HUES48 (cell line): ENCODE results near the gene SLC16A4.

Experiments
- H3K27ac ChIP-seq: one replicate; pipeline ENCODE4 v1.7.0; 2013; ENCODE audit warnings: low read depth, low read length, inconsistent platforms
- H3K27me3 ChIP-seq: 2 replicates; pipeline ENCODE4 v1.6.1; 2013; ENCODE audit warnings: mild to moderate bottlenecking, low read length; ENCODE audit not compliant: control insufficient read depth, insufficient read depth
- H3K36me3 ChIP-seq: 2 replicates; pipeline ENCODE4 v1.6.1; 2013; ENCODE audit warnings: low read length; ENCODE audit not compliant: control insufficient read depth, insufficient read depth
- H3K4me1 ChIP-seq: 2 replicates; pipeline ENCODE4 v1.6.1; 2013; ENCODE audit warnings: mild to moderate bottlenecking, low read length; ENCODE audit not compliant: control insufficient read depth, insufficient read depth
- H3K4me3 ChIP-seq: 2 replicates; pipeline ENCODE4 v1.5.1; 2013; ENCODE audit warnings: mild to moderate bottlenecking, low read depth, low read length
- H3K9ac ChIP-seq: 2 replicates; pipeline ENCODE4 v1.6.1; 2013; ENCODE audit warnings: mild to moderate bottlenecking, low read depth, low read length, moderate library complexity
- H3K9me3 ChIP-seq: 2 replicates; pipeline ENCODE4 v1.6.1; 2013; ENCODE audit warnings: low read length; ENCODE audit not compliant: control insufficient read depth, insufficient read depth

Gene SLC16A4

DNA sequence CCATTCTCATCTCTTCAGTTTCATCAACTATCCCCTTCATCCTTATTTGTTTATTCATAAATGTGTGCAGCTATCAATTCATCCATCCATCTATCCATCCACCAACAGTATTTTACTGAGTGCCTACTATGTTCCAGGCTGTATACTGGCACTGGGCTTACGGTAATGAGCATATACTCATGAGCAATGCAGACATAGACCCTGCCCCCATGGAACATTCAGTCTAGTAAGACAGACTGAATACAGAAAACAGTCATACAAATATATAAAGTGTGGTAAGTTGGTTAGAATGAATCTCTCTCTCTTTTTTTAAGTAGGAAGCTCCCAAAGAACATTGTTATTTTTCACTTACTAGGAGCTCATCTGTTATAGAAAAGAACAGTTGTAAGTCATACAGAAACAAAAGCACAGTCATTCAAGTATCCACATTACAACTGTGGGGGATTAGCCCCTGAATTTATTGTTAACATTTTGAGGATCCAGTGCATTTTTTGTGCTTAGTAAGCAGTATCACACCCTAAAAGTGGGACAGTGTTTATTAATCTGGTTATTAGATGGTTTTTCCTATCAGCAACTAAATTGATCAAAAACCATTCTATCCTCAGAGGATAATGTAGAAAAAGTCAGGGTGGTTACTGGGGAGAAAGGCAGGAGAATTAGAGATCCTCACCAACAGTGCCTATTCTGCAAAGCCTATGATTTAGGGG, 3.6 kb downstream of the SLC16A4 start:
- Histone ChIP-seq H3K27ac (no peak overlapping the region), H3K27me3 (no peaks in the 10 kb centered on the region), H3K4me3 (no peak overlapping the region), H3K36me3 (peaks cover 11% of the 10 kb centered on the region), H3K9ac (no peak overlapping the region), H3K4me1 (peaks cover 17% of the 10 kb centered on the region), H3K9me3 (no peaks in the 10 kb centered on the region)

DNA sequence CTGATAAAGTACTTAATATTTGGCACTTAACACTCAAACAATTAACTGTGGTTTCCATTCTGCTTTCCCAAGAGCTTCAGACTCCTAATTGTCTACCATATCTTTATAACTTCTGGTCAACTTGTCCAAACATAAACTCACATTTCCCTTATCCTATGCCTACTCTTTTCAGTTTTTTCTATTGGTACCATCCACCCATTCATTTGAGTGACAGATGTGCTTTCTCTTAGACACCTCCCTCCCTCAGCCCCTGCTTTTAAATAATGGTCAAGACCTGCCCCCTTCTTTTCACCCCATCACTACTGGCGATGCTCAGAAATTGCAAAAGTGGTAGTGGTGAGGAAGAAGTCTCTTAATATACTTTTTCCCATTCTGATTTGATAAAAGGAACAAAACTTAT, 5.5 kb downstream of the SLC16A4 start:
- Histone ChIP-seq H3K9ac (no peak overlapping the region), H3K4me1 (peaks cover 7% of the 10 kb centered on the region), H3K4me3 (no peak overlapping the region), H3K27me3 (no peaks in the 10 kb centered on the region), H3K36me3 (peaks cover 11% of the 10 kb centered on the region), H3K27ac (no peak overlapping the region), H3K9me3 (no peaks in the 10 kb centered on the region)

DNA sequence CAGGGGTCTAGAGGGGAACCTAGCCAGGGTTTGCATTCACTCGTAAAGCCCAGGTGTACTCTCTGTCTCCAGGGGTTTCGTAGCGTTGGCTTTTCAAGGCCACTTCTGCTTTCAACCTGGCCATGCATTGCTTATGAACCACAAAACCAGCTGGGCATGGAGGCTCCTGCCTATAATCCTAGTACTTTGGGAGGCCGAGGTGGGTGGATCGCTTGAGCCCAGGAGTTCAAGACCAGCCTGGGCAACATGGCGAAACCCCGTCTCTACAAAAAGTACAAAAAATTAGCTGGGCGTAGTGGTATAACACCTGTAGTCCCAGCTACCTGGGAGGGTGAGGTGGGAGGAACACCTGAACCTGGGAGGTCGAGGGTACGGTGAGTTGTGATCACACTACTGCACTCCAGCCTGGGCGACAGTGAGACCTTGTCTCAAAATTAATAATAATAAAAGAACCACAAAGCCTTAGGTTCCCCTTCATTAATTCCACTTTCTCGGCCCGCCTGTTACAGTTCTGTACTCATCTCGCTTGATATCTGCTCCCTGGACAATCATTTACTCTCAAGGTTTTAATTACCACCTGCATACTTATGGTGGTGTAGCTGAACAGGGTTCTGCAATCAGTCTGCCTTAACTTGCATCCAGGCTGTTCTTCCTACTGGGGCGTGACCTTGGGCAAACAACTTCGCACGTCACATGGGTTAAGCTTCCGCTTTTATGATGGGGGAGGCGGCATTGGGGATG, 6.1 kb downstream of the SLC16A4 start:
- Histone ChIP-seq H3K27ac (no peak overlapping the region), H3K36me3 (peaks cover 13% of the 10 kb centered on the region), H3K4me3 (no peak overlapping the region), H3K4me1 (peaks cover 4% of the 10 kb centered on the region; the same call in 1 of the 2 replicates), H3K9me3 (no peaks in the 10 kb centered on the region), H3K27me3 (no peaks in the 10 kb centered on the region), H3K9ac (no peak overlapping the region)

DNA sequence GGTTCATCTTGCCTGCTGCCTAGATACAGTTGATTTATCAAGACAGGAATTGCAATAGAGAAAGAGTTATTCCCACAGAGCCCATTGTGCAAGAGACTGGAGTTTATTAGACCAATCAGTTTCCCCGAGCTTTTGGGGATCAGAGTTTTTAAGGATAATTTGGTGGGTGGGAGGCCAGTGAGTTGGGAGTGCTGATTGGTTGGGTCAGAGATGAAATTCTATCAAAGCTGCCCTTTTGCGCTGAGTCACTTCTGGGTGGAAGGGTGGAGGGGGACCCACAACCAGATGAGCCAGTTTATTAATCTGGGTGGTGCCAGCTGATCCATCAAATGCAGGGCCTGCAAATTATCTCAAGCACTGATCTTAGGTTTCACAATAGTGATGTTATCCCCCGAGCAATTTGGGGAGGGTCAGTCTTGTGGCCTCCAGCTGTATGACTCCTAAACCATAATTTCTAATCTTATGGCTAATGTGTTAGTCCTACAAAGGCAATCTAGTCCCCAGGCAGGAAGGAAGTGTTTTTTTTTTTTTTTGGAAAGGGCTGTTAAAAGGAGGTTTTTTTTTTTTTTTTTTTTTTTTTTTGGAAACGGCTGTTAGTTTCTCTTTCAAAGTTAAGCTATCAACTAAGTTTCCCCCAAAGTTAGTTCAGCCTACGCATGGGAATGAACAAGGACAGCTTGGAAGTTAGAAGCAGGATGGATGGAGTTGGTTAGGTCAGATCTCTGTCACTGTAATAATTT, 7.4 kb downstream of the SLC16A4 start:
- H3K27ac ChIP-seq = no peak overlapping the region
- no peak overlapping the region for H3K4me3 ChIP-seq
- peaks cover 20% of the 10 kb centered on the region for H3K36me3 ChIP-seq
- H3K27me3 ChIP-seq = no peaks in the 10 kb centered on the region
- H3K9me3 ChIP-seq = no peaks in the 10 kb centered on the region
- 0 out of 2 replicates have a peak, but pooled peaks cover 3% of the 10 kb centered on the region for H3K4me1 ChIP-seq
- no peak overlapping the region for H3K9ac ChIP-seq

DNA sequence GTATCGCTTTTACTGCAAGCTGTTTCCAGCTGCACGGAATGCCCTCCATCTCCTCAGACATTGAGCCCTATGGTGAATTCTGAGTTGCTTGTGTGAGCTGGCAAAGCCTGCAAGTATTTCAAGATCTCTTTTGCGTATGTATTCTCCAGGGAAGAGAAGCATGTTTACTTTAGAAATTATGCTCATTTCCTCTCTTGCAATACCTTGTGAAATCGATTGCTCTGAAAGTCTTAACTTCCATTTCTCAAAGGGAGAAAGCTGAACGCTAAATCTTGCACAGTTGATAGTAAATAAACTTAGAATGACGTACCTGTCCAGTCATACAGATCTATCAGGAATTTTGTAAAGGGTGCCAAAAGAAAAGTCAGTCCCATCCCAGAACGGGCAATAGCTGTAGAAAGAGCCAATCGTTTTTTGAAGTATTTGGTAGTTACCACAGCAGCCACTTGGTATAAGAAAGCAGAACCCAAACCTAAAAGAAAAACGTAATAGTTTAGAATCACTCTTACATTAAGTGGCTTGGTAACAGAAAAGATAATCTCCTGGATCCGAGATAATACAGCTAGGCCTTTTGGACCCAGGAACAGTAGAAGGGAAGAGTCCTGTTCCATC, 10.0 kb downstream of the SLC16A4 start:
- Histone ChIP-seq H3K36me3 (peaks cover 39% of the 10 kb centered on the region), H3K9me3 (no peaks in the 10 kb centered on the region), H3K4me3 (no peak overlapping the region), H3K27ac (no peak overlapping the region), H3K27me3 (no peaks in the 10 kb centered on the region), H3K4me1 (0 out of 2 replicates have a peak, but pooled peaks cover 3% of the 10 kb centered on the region), H3K9ac (no peak overlapping the region)

DNA sequence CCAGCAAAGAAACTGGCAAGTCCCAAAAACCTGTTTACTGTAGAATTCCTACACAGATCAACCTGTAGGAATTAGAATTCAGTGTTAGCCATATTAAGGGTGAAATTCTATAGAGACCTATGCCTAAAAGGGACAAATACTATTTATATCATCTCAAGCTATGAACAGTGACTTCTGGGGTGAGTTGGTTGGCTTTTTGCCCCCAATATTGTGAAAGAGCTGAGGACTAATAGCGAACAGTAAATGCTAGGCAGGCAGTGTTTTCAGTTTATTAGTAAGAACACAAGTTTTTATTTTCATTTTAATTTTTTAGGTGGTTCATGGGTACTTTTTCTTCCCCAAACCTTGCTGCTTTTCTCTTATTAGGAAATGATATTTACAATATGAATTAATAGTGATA, 15.3 kb downstream of the SLC16A4 start:
- Histone ChIP-seq H3K9me3 (no peaks in the 10 kb centered on the region), H3K27me3 (no peaks in the 10 kb centered on the region), H3K4me1 (0 out of 2 replicates have a peak, but pooled peaks cover 3% of the 10 kb centered on the region), H3K9ac (no peak overlapping the region), H3K27ac (no peak overlapping the region), H3K4me3 (no peak overlapping the region), H3K36me3 (peaks cover 79% of the 10 kb centered on the region)

DNA sequence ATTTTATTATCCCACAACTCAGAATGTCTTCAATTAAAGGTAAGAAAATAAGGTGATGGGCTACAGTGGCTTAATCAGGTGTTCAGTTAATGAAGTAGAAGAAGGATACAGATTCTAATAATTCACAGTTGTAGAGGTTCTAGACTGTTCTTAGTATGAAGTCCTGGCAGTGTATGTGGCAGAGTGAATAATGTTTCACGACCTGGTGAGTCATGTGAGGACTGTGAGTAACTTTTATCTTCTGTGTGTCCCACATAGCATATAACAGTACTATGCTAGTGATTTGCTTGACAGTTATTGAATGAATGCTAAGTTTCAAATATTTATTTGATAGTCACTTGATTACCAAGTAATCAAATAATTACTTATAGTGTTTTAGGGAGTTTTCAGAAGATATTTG, 20.0 kb downstream of the SLC16A4 start:
- Histone ChIP-seq H3K4me1 (no peaks in the 10 kb centered on the region), H3K9me3 (no peaks in the 10 kb centered on the region), H3K36me3 (peaks cover 72% of the 10 kb centered on the region), H3K4me3 (no peak overlapping the region), H3K27me3 (no peaks in the 10 kb centered on the region), H3K27ac (no peak overlapping the region), H3K9ac (no peak overlapping the region)

DNA sequence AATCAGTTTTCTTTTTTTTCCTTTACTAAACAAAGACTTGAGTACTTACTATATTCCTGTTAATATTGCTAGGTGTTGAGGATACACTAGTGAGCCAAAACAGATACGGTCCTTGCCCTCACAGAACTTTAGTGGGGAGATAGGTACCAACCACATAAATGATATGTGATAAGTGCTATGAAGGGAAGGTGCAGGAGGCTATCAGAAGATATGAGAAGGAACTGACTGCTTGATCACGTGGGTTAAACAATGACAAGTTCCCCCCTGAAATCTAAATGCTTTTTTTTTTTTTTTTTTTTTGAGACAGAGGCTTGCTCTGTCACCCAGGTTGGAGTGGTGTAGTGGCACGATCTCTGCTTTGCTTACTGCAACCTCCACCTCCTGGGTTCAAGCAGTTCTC, 26.6 kb downstream of the SLC16A4 start:
- no peaks in the 10 kb centered on the region for H3K9me3 ChIP-seq
- H3K36me3 ChIP-seq = peaks cover 55% of the 10 kb centered on the region
- H3K9ac ChIP-seq = no peak overlapping the region
- H3K4me3 ChIP-seq = no peak overlapping the region
- H3K27ac ChIP-seq = no peak overlapping the region
- no peaks in the 10 kb centered on the region for H3K4me1 ChIP-seq
- no peaks in the 10 kb centered on the region for H3K27me3 ChIP-seq

DNA sequence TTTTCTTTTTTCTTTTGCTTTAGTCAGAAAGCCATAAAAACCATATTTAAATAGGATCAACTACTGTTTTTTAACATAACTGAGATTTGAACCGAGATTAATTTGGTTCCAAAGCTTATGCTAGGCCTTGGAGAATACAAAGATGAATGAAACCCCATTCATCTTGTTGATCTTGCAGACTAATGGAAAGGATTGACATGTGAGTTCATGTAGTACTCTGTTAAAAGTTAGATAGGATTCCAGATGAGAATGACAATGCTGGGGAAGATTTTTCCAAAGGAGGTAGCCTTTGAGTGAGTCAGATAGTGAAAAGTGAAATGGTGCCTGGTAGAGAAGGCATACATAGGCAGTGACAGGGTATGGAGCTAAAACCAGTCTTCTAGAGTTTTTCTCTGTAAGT, 29.0 kb downstream of the SLC16A4 start:
- Histone ChIP-seq H3K36me3 (peaks cover 63% of the 10 kb centered on the region), H3K9ac (no peak overlapping the region), H3K4me3 (no peak overlapping the region), H3K27ac (no peak overlapping the region), H3K27me3 (no peaks in the 10 kb centered on the region), H3K4me1 (no peaks in the 10 kb centered on the region), H3K9me3 (no peaks in the 10 kb centered on the region)

DNA sequence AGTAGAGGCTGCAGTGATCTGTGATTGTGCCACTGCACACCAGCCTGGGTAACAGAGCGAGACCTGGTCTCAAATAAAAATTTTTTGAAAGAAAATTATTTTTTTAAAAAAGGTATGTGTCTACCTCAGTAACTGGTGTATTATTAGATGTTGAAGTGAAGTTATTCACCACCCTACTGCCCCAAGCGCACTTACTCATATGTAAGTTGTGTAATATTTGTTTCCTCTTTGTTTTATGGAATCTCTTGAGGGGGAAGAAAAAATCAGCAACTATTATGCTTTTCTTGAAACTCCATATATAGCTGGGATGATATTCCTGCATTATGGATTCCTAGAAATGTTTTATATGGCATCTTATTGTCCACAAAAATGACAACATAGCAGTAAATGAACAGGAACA, 30.4 kb downstream of the SLC16A4 start:
- no peak overlapping the region for H3K9ac ChIP-seq
- no peak overlapping the region for H3K27ac ChIP-seq
- no peaks in the 10 kb centered on the region for H3K9me3 ChIP-seq

More for the DNA sequence above, 30.4 kb downstream of the SLC16A4 start:
- Histone ChIP-seq H3K36me3 (peaks cover 63% of the 10 kb centered on the region), H3K4me1 (no peaks in the 10 kb centered on the region), H3K4me3 (no peak overlapping the region), H3K27me3 (no peaks in the 10 kb centered on the region)
